A549 treated with RU486 at 1 μM for 4 hours (cell line): ENCODE data around the gene GJB5. TPM values are rescaled to one million over a fixed set of nuclear protein-coding genes. Genes with fewer than 3 reads are reported as not detected.

Experiments used
- total RNA-seq: library from RNA; stranded (reverse); fragments of 200-300 nt; extraction: Qiagen RNA extraction; gene quantifications from 5 replicates; pipeline ENCODE4 v1.2.3, GENCODE V29; 2022; ENCODE audit warnings: low read depth

GJB5 gene
- total RNA-seq, result 0.07 TPM in 1 of 5 replicates, not detected in the others

GRCh38 chr1:34754964-34755637, at the start of gene GJB5:
Gene GJB5, plus strand, starts transcription at chr1:34755047. Its CDS starts 2,284 bp downstream, at chr1:34757331.

DNA sequence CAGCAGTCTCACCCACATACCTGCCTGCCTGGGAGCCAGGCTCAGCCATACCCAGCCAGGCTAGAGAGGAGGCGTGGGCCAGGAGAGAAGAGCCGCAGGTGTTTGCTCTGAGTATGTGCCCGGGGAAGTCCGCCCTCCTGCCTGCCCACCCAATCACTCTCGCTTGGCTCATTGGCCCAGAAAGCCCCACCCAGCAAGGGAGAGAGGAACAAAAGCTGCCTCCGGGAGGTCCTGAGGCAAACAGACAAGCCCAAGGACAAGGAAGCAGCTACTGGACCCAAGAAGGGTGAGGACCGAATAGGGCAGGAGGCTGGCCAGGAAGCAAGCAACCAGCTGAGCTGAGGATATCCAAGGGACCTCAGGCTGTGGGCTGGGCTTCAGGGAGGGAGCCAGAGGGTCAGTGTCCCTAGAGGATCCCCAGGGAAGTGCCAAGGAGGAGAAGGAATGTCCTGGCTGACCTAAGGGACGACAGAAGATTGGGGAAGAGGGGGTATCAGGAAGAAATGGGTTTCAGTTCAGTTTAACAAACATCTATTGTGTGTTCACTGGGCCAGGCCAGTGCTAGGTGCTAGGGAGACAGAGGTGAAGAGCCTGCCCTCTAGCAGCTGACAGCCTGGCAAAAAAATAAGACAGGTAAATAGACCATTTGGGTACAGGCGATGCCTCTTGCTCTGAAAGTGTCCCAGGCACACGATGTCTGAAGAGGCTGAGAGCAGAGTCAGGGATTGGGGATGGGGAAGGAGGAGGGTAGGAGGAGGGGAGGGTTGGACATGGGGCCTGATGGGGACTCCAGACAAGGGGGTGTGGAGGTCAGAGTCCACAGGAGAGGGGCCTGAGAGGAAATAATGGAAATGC, 4.9 kb downstream of the GJB5 start, which contains the start of gene GJB4:
Gene GJB4, plus strand, starts transcription at position 238 of the 855 bp plus-strand sequence. CDS start 1,515 bp downstream, outside the sequence.

GRCh38 chr1:34781071-34781843, 26.4 kb downstream of the GJB5 start, which contains the start of gene GJB3:
Gene GJB3, plus strand, starts transcription at chr1:34781214. Its CDS starts 3,549 bp downstream, at chr1:34784763.

GRCh38 chr1:34792868-34793727, 38.3 kb downstream of the GJB5 start, which contains the start of gene GJA4:
Gene GJA4, plus strand, starts transcription at chr1:34792999. Its CDS starts 1,215 bp downstream, at chr1:34794214.

Other genes starting within 250 kb of the GJB5 start
- 0.07 to 0.13 TPM (median 0.13 TPM) in 3 of 5 replicates, not detected in the others for gene GJB4, start 4.7 kb downstream of the GJB5 start, total RNA-seq
- 3.6 to 9.0 TPM (median 6.3 TPM) in 5 replicates for gene GJB3, start 26.2 kb downstream of the GJB5 start, total RNA-seq
- not detected in 5 replicates for gene GJA4, start 38.0 kb downstream of the GJB5 start, total RNA-seq
- 44.4 to 55.5 TPM (median 54.0 TPM) in 5 replicates for gene SMIM12, start 104.7 kb downstream of the GJB5 start, total RNA-seq
- 0.17 to 0.25 TPM (median 0.19 TPM) in 5 replicates for gene DLGAP3, start 174.6 kb downstream of the GJB5 start, total RNA-seq
- 13.9 to 18.8 TPM (median 15.4 TPM) in 5 replicates for gene TMEM35B, start 230.3 kb downstream of the GJB5 start, total RNA-seq